Measurements from ENCODE around the gene INPP5E. TPM values are rescaled to one million over a fixed set of nuclear protein-coding genes. Genes with fewer than 3 reads are reported as not detected.

INPP5E gene
- total and polyA plus RNA-seq, 3 donors from 2014 or later = 22.1 to 38.0 (median 32.2) TPM

GRCh38 chr9:136448655-136449054 is 9.0 kb upstream of the INPP5E start:
- Histone ChIP-seq H3K27ac (no peak overlapping the region), H3K9me3 (no peaks in the 10 kb centered on the region), H3K4me3 (no peak overlapping the region), H3K36me3 (ENCODE audit: low read depth, missing control alignments) (no peaks in the 10 kb centered on the region), H3K27me3 (no peaks in the 10 kb centered on the region), H3K4me1 (peaks cover 4% of the 10 kb centered on the region)
- TF ChIP-seq CTCF (IDR thresholded peaks at IDR 0.05) (no peak), POLR2A (IDR thresholded peaks at IDR 0.05) (no peak)
- DNase-seq = no peak
- intact Hi-C loops (cut with DNase I; ENCODE audit: low total_unique reads) = no loop called here
- WGBS, 2 donors = 90 to 91% methylated on average over 3 of the region's 3 CpGs

- no peak for DNase-seq
- H3K4me3 ChIP-seq = no peak overlapping the region
- H3K36me3 ChIP-seq (ENCODE audit: low read depth, missing control alignments) = no peaks in the 10 kb centered on the region
- H3K9me3 ChIP-seq = no peaks in the 10 kb centered on the region
- peaks cover 4% of the 10 kb centered on the region for H3K4me1 ChIP-seq
- TF ChIP-seq POLR2A (IDR thresholded peaks at IDR 0.05) (no peak), CTCF (IDR thresholded peaks at IDR 0.05) (no peak)
- H3K27me3 ChIP-seq = no peaks in the 10 kb centered on the region
- H3K27ac ChIP-seq = no peak overlapping the region
- WGBS, 2 donors = 94% methylated on average over 18 to 27 of the region's 27 CpGs
- intact Hi-C loops (cut with DNase I; ENCODE audit: low total_unique reads) = no loop called here
Measured at GRCh38 chr9:136447173-136447778, 7.6 kb upstream of the INPP5E start.

DNA sequence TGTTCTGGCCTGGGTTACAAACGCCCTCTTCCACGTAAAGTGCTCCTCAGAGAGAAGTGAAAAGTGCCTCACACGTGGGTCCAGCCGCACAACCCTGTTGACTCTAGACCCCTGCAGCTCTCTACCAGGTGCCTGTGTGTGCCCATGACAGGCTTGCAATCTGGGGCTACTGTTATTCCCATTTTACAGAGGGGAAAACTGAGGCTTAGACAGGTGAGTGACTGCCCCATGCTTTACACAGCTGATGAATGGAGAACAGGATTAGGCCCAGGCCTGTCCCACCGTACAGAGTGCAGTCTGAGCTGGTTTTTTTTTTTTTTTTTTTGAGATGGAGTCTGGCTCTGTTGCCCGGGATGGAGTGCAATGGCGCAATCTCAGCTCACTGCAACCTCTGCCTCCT is 6.2 kb upstream of the INPP5E start:
- Histone ChIP-seq H3K4me1 (peaks cover 4% of the 10 kb centered on the region), H3K36me3 (ENCODE audit: low read depth, missing control alignments) (peaks cover 3% of the 10 kb centered on the region), H3K4me3 (no peak overlapping the region), H3K27me3 (no peaks in the 10 kb centered on the region), H3K9me3 (no peaks in the 10 kb centered on the region), H3K27ac (no peak overlapping the region)
- TF ChIP-seq POLR2A (IDR thresholded peaks at IDR 0.05) = no peak
- no peak for TF ChIP-seq CTCF (IDR thresholded peaks at IDR 0.05)
- no peak for DNase-seq
- intact Hi-C loops (cut with DNase I; ENCODE audit: low total_unique reads) = no loop called here
- 90 to 91% methylated on average over 7 of the region's 7 CpGs for WGBS, 2 donors

GRCh38 chr9:136444102-136444501 is 4.5 kb upstream of the INPP5E start:
- no peak for DNase-seq
- intact Hi-C loops (cut with DNase I; ENCODE audit: low total_unique reads) = no loop called here
- peaks cover 3% of the 10 kb centered on the region for H3K36me3 ChIP-seq (ENCODE audit: low read depth, missing control alignments)

More at GRCh38 chr9:136444102-136444501, 4.5 kb upstream of the INPP5E start:
- 94% methylated on average over 20 of the region's 20 CpGs for WGBS, 2 donors
- no peak overlapping the region for H3K27ac ChIP-seq
- no peaks in the 10 kb centered on the region for H3K9me3 ChIP-seq
- TF ChIP-seq CTCF (IDR thresholded peaks at IDR 0.05) (no peak), POLR2A (IDR thresholded peaks at IDR 0.05) (no peak)
- peaks cover 14% of the 10 kb centered on the region for H3K4me1 ChIP-seq
- no peaks in the 10 kb centered on the region for H3K27me3 ChIP-seq
- H3K4me3 ChIP-seq = no peak overlapping the region
